HG03575 (cell line): ENCODE results near the gene MT1A.

Source experiments
- ATAC-seq: cut with Tn5 transposase; IDR thresholded peaks from one replicate; pipeline ENCODE4 v1.9.1; 2021; ENCODE audit not compliant: unreplicated experiment, insufficient number of reproducible peaks, low FRiP score; ENCODE audit errors: extremely low read depth

The MT1A gene

GRCh38 chr16:56689171-56689570 lies 50.7 kb downstream of the MT1A start:
- no peak for ATAC-seq
